Hepatocyte (in vitro differentiated cells): Measurements from ENCODE around the gene CIT. TPM values are rescaled to one million over a fixed set of nuclear protein-coding genes. Genes with fewer than 3 reads are reported as not detected.

Experiments
- DNase-seq: peaks from one replicate; pipeline ENCODE4 v3.0.0-alpha.2; 2016; ENCODE audit warnings: low spot score
- H2AFZ ChIP-seq: fragments of 200-600 bp; sonication (generic); 2 replicates; pipeline ENCODE4 v1.6.0; 2016; ENCODE audit warnings: antibody characterized with exemption, mild to moderate bottlenecking
- H3K27ac ChIP-seq: fragments of 200-600 bp; sonication (generic); 2 replicates; pipeline ENCODE4 v1.5.1; 2016; ENCODE audit warnings: mild to moderate bottlenecking
- H3K27me3 ChIP-seq: fragments of 200-600 bp; sonication (generic); 2 replicates; pipeline ENCODE4 v1.6.1; 2016
- H3K36me3 ChIP-seq: fragments of 200-600 bp; sonication (generic); replicated peaks from 2 replicates; pipeline ENCODE4 v1.5.1; 2016; ENCODE audit warnings: low read depth; ENCODE audit not compliant: insufficient read depth
- H3K4me1 ChIP-seq: fragments of 200-600 bp; sonication (generic); 2 replicates; pipeline ENCODE4 v1.5.1; 2016; ENCODE audit warnings: mild to moderate bottlenecking, moderate library complexity; ENCODE audit not compliant: insufficient read depth
- H3K4me2 ChIP-seq: fragments of 200-600 bp; sonication (generic); 2 replicates; pipeline ENCODE4 v1.6.0; 2016
- H3K4me3 ChIP-seq: fragments of 200-600 bp; sonication (generic); 2 replicates; pipeline ENCODE4 v1.5.1; 2016; ENCODE audit warnings: mild to moderate bottlenecking
- H3K79me2 ChIP-seq: fragments of 200-600 bp; sonication (generic); 2 replicates; pipeline ENCODE4 v1.6.0; 2017; ENCODE audit warnings: mild to moderate bottlenecking
- H3K9me2 ChIP-seq: fragments of 200-600 bp; sonication (generic); replicated peaks from 2 replicates; pipeline ENCODE4 v1.6.0; 2017; ENCODE audit warnings: mild to moderate bottlenecking; ENCODE audit not compliant: insufficient read depth
- H3K9me3 ChIP-seq: fragments of 200-600 bp; sonication (generic); 2 replicates; pipeline ENCODE4 v1.5.1; 2016; ENCODE audit warnings: low read depth, mild to moderate bottlenecking
- H4K20me1 ChIP-seq: fragments of 200-600 bp; sonication (generic); 2 replicates; pipeline ENCODE4 v1.6.0; 2016; ENCODE audit warnings: mild to moderate bottlenecking; ENCODE audit not compliant: insufficient read depth, poor library complexity, severe bottlenecking
- EZH2 ChIP-seq: fragments of 200-600 bp; sonication (generic); IDR thresholded peaks from 2 replicates; pipeline ENCODE4 v1.6.1; 2016; ENCODE audit warnings: antibody characterized with exemption, mild to moderate bottlenecking, borderline replicate concordance
- EZH2phosphoT487 ChIP-seq: fragments of 200-600 bp; sonication (generic); IDR thresholded peaks from one replicate; pipeline ENCODE4 v1.6.1; 2018; ENCODE audit warnings: antibody characterized with exemption, mild to moderate bottlenecking, low read depth, moderate library complexity; ENCODE audit not compliant: unreplicated experiment, severe bottlenecking
- WGBS: methylation state at CpG from one replicate; pipeline ENCODE4 v1.1.6; 2016; ENCODE audit warnings: low lambda C conversion rate; ENCODE audit errors: missing lambda C conversion rate; 5-methylcytosine and 5-hydroxymethylcytosine counted together
- polyA plus RNA-seq: library from polyadenylated mRNA; unstranded; fragments of >200 nt; fragmentation: Nextera tagmentation; extraction: Ambion mirVana; gene quantifications from 2 replicates; pipeline ENCODE4 v1.2.1, GENCODE V29; 2016
- total RNA-seq: library from RNA; depleted of rRNA; stranded (reverse); fragments of >200 nt; gene quantifications from 2 replicates; pipeline ENCODE4 v1.2.3, GENCODE V29; 2014
- TF ChIP-seq, protein P1 (sequence below): fragments of 200-600 bp; sonication (generic); IDR thresholded peaks from 2 replicates; pipeline ENCODE4 v1.5.1; 2016; ENCODE audit warnings: antibody characterized with exemption, mild to moderate bottlenecking; ENCODE audit not compliant: poor library complexity

The CIT gene
- total and polyA plus RNA-seq, 2 experiments from 2014 or later: 3.6 to 3.9 TPM

DNA sequence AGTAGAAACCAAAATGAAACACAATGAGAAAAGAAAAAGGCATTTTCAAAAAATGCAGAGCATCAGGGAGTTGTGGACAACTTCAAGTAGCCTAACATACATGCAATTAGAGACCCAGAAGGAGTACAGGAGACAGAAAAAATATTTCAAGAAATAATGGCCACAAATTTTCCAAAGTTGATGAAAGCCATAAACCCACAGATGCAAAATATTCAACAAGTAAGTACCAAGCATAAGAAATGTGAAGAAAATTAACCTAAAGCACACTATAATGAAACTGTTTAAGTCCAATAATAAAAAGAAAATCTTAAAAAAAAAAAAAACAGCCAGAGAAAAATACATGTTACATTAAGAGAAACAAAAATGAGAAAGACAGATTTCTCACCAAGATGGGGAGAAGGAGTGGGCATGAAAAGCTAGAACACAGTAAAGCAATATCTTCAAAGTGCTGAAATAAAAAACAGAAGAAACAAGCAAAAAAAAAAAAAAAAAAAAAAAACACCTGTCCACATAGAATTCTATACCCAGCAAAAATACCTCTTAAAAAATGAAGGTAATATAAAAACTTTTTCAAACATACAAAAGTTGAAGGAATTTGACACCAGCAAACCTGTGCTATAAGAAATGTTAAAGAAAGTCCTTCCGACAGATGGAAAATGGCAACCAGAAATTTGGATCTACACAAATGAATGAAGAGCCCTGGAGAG, 132.1 kb downstream of the CIT start:
- Histone ChIP-seq H3K9me2 (no peaks in the 10 kb centered on the region), H3K4me1 (no peaks in the 10 kb centered on the region), H2AFZ (no peak overlapping the region), H3K27ac (no peak overlapping the region), H3K4me3 (no peak overlapping the region), H3K36me3 (no peaks in the 10 kb centered on the region), H3K27me3 (no peaks in the 10 kb centered on the region), H3K4me2 (no peak overlapping the region), H3K9me3 (peaks cover 19% of the 10 kb centered on the region), H4K20me1 (no peaks in the 10 kb centered on the region), H3K79me2 (no peaks in the 10 kb centered on the region)
- WGBS: 100% methylated on average over 1 of the region's 1 CpG
- TF ChIP-seq EZH2: no peak
- TF ChIP-seq EZH2phosphoT487: no peak
- TF ChIP-seq, protein P1, sequence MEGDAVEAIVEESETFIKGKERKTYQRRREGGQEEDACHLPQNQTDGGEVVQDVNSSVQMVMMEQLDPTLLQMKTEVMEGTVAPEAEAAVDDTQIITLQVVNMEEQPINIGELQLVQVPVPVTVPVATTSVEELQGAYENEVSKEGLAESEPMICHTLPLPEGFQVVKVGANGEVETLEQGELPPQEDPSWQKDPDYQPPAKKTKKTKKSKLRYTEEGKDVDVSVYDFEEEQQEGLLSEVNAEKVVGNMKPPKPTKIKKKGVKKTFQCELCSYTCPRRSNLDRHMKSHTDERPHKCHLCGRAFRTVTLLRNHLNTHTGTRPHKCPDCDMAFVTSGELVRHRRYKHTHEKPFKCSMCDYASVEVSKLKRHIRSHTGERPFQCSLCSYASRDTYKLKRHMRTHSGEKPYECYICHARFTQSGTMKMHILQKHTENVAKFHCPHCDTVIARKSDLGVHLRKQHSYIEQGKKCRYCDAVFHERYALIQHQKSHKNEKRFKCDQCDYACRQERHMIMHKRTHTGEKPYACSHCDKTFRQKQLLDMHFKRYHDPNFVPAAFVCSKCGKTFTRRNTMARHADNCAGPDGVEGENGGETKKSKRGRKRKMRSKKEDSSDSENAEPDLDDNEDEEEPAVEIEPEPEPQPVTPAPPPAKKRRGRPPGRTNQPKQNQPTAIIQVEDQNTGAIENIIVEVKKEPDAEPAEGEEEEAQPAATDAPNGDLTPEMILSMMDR: no peak
- DNase-seq: no peak

DNA sequence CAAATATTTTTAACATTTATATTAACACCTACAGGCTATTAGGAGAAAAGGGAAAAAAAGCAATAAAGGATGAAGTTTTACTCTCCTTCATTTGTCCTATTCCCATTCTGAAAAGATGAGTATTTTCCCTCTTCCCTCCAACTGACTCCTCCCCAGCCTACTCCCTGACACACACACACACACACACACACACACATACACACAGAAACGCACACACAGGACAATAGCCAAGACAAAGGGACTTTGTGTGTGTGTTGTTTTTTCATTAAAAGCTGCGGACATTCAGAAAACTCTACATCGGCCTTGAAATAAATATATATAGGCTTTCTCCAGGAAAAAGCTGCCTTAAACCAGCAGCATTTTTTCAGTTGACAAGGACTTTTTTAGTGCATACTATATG, 134.4 kb downstream of the CIT start:
- 94% methylated on average over 3 of the region's 3 CpGs for WGBS
- DNase-seq: no peak
- Histone ChIP-seq H3K4me2 (no peak overlapping the region), H3K9me3 (peaks cover 19% of the 10 kb centered on the region), H3K27ac (no peak overlapping the region), H3K79me2 (no peaks in the 10 kb centered on the region), H3K27me3 (no peaks in the 10 kb centered on the region), H3K4me3 (no peak overlapping the region), H3K36me3 (no peaks in the 10 kb centered on the region), H3K9me2 (no peaks in the 10 kb centered on the region), H4K20me1 (no peaks in the 10 kb centered on the region), H3K4me1 (no peaks in the 10 kb centered on the region), H2AFZ (no peak overlapping the region)
- TF ChIP-seq, protein P1: no peak
- TF ChIP-seq EZH2phosphoT487 (no peak), EZH2 (no peak)

DNA sequence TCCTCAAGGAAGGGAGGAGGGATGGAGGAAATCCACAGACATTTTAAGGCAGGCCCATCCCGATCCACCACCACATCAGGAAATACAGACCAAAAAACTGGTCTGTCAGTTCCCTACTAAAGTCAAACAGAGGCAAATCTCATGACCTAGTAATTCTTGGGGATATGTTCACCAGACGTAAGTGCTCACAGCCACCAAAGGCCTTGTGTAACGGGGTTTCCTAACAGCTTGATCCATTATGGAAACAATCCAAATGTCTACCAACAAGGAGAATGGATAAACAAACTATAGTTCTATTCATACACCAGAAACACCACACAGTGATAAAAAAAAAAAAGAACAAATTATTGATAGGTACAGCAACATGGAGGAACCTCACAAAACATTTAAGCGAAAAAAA, 136.3 kb downstream of the CIT start:
- Histone ChIP-seq H3K4me1 (no peaks in the 10 kb centered on the region), H3K4me2 (no peak overlapping the region), H2AFZ (no peak overlapping the region), H3K27ac (no peak overlapping the region), H3K9me2 (no peaks in the 10 kb centered on the region), H3K79me2 (no peaks in the 10 kb centered on the region), H3K27me3 (no peaks in the 10 kb centered on the region), H3K4me3 (no peak overlapping the region), H3K36me3 (no peaks in the 10 kb centered on the region), H3K9me3 (peaks cover 19% of the 10 kb centered on the region), H4K20me1 (no peaks in the 10 kb centered on the region)
- TF ChIP-seq, protein P1: no peak
- TF ChIP-seq EZH2 (no peak), EZH2phosphoT487 (no peak)
- 99% methylated on average over 4 of the region's 4 CpGs for WGBS
- no peak for DNase-seq
